Measurements from ENCODE around the gene IFT80. TPM values are rescaled to one million over a fixed set of nuclear protein-coding genes. Genes with fewer than 3 reads are reported as not detected.
A peak's percentile ranks its signal among the peaks of the same experiment; 100 is the strongest.

IFT80 gene
- total and polyA plus RNA-seq, 2 donors (not counting 3 experiments of a cell fraction or from before 2014, with no cell fraction given) = 7.3 to 22.5 TPM

GRCh38 chr3:160403028-160403545 is 4.1 kb upstream of the IFT80 start:
- Histone ChIP-seq H3K27ac (ENCODE audit: insufficient read depth, low read depth, low read length) (peak overlapping the region; percentile 76), H3K9me3 (replicated peaks; ENCODE audit: control insufficient read depth, insufficient read depth, low read length) (no peaks in the 10 kb centered on the region), H3K27me3 (ENCODE audit: control insufficient read depth in 2 of 2, insufficient read depth in 2 of 2, low read length in 2 of 2) (no peaks in the 10 kb centered on the region), H3K4me3 (replicated peaks in 1 of 3; ENCODE audit: insufficient read depth in 1 of 3, low read depth in 1 of 3, low read length in 3 of 3) (peak overlapping the region; percentile 77 to 79 (median 78)), H3K4me1 (ENCODE audit: control insufficient read depth, extremely low read depth, insufficient read depth, low read length) (peaks cover 27% of the 10 kb centered on the region), H3K36me3 (ENCODE audit: control insufficient read depth in 2 of 2, extremely low read depth in 1 of 2, insufficient read depth in 2 of 2, low read length in 2 of 2) (peaks cover 0 to 16% of the 10 kb centered on the region in 2 experiments), H3K79me2 (ENCODE audit: control insufficient read depth, insufficient read depth, low read length) (peaks cover 93% of the 10 kb centered on the region), H2AFZ (ENCODE audit: low read depth, low read length) (no peak overlapping the region), H3K9me1 (replicated peaks; ENCODE audit: control insufficient read depth, extremely low read depth, insufficient read depth, low read length) (no peaks in the 10 kb centered on the region), H3K9ac (replicated peaks; ENCODE audit: extremely low read depth, insufficient read depth, low read length) (peak overlapping the region; percentile 84), H4K20me1 (replicated peaks; ENCODE audit: control insufficient read depth, extremely low read depth, insufficient read depth, low read length) (no peaks in the 10 kb centered on the region), H3K4me2 (ENCODE audit: insufficient read depth, low read length) (peak overlapping the region; percentile 99)
- POLR2A ChIA-PET = no interaction called here
- FAIRE-seq (no peak), DNase-seq (ENCODE audit: low read depth, low spot score) (peak; percentile 57)
- CTCF ChIA-PET = interaction anchor here (0.8 to 2.7 kb wide), 2 partner anchors 10 to 12 kb away, joined by 3 to 19 read pairs; no protein-coding TSS in a partner anchor
- intact Hi-C loops (cut with micrococcal nuclease) = loop anchor here (5.0 to 10.0 kb wide), 3 partner anchors 354 to 626 kb away; partner anchors contain the start of gene PPM1L
- TF ChIP-seq EZH2 (IDR thresholded peaks at IDR 0.05; ENCODE audit: borderline replicate concordance, low read depth, low read length, severe bottlenecking) (no peak), FOS (IDR thresholded peaks at IDR 0.05; ENCODE audit: borderline replicate concordance, insufficient read depth, low read length) (no peak), JUN (IDR thresholded peaks at IDR 0.05; ENCODE audit: borderline replicate concordance, insufficient read depth, insufficient read length, low read depth) (no peak), GATA2 (IDR thresholded peaks at IDR 0.05; ENCODE audit: insufficient read depth, insufficient read length, low read depth, low read length) (no peak), MAX (IDR thresholded peaks at IDR 0.05; ENCODE audit: insufficient read depth, insufficient read length) (no peak), POLR2A (IDR thresholded peaks at IDR 0.05; ENCODE audit: low read depth, low read length) (no peak), MYC (IDR thresholded peaks at IDR 0.05; ENCODE audit: low read depth, low read length) (no peak), POLR2AphosphoS5 (IDR thresholded peaks at IDR 0.05; ENCODE audit: insufficient read depth, low read depth, low read length) (no peak)
- TF ChIP-seq, protein P1, sequence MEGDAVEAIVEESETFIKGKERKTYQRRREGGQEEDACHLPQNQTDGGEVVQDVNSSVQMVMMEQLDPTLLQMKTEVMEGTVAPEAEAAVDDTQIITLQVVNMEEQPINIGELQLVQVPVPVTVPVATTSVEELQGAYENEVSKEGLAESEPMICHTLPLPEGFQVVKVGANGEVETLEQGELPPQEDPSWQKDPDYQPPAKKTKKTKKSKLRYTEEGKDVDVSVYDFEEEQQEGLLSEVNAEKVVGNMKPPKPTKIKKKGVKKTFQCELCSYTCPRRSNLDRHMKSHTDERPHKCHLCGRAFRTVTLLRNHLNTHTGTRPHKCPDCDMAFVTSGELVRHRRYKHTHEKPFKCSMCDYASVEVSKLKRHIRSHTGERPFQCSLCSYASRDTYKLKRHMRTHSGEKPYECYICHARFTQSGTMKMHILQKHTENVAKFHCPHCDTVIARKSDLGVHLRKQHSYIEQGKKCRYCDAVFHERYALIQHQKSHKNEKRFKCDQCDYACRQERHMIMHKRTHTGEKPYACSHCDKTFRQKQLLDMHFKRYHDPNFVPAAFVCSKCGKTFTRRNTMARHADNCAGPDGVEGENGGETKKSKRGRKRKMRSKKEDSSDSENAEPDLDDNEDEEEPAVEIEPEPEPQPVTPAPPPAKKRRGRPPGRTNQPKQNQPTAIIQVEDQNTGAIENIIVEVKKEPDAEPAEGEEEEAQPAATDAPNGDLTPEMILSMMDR (IDR thresholded peaks at IDR 0.05; ENCODE audit: extremely low read depth in 1 of 2, insufficient read depth in 1 of 2, low read depth in 1 of 2, low read length in 2 of 2) = no peak
- no TSS peak for BruUV-seq (replicated peaks)
- dilution Hi-C loops (cut with MboI; ENCODE audit: extremely low pct_ligation_motif_present, low sequenced_read_pairs) = no loop called here

Data from endothelial cell of umbilical vein (primary cell).